RWPE1 (cell line): Measurements from ENCODE around the gene SLCO4A1.

Source experiments
- CTCF ChIA-PET: fragments of 350-600 bp; sonication (Branson Sonifier 250); formaldehyde crosslinking; extraction: SDS; loops from one replicate; lab custom pipeline; 2021; lab: Yijun Ruan, JAX
- POLR2A ChIA-PET: fragments of 400-600 bp; formaldehyde crosslinking; extraction: SDS; loops from one replicate; lab custom pipeline; 2020; ENCODE audit warnings: antibody characterized with exemption; ENCODE audit not compliant: low non-redundant PET; lab: Yijun Ruan, JAX
- DNase-seq: peaks from one replicate; pipeline ENCODE4 v3.0.0; 2012; ENCODE audit warnings: low spot score
- H3K27ac ChIP-seq: fragments of 450-650 bp; 2 replicates; pipeline ENCODE4 v1.5.1; 2017
- TF ChIP-seq, protein P1 (sequence below): fragments of 450-650 bp; conservative IDR thresholded peaks from 2 replicates; pipeline ENCODE4 v1.5.1; 2017; ENCODE audit warnings: low read depth, mild to moderate bottlenecking

The SLCO4A1 gene

DNA sequence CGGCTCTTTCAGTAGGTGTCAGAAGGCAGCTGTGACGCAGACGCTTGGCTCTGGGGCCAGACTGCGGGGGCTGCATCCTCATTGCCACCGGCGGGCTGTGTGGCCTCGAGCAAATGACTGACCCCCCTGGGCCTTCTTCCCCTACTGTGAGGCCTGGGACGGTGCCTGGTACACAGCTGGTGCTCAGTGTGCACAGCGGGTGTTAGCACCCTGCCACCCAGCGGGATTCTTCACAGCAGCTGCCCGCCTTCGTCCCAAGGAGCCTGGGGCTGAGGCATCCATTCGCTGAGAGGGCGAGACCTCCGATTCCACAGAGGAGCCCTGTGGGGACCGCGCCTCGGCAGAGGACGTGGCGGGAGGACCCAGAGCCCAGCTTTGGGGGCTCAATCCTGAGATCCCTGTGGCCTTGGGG lies 10.6 kb downstream of the SLCO4A1 start:
- ChIA-PET CTCF (interaction anchor here (0.7 to 1.1 kb wide), 5 partner anchors 9 to 556 kb away, joined by 3 to 5 read pairs (median 3); no protein-coding TSS in a partner anchor), POLR2A (interaction anchor here (1.5 kb wide), 1 partner anchor 9 kb away, joined by 4 read pairs; no protein-coding TSS in a partner anchor)
- DNase-seq: no peak
- peak overlapping the region; percentile 98 for H3K27ac ChIP-seq
- TF ChIP-seq, protein P1, sequence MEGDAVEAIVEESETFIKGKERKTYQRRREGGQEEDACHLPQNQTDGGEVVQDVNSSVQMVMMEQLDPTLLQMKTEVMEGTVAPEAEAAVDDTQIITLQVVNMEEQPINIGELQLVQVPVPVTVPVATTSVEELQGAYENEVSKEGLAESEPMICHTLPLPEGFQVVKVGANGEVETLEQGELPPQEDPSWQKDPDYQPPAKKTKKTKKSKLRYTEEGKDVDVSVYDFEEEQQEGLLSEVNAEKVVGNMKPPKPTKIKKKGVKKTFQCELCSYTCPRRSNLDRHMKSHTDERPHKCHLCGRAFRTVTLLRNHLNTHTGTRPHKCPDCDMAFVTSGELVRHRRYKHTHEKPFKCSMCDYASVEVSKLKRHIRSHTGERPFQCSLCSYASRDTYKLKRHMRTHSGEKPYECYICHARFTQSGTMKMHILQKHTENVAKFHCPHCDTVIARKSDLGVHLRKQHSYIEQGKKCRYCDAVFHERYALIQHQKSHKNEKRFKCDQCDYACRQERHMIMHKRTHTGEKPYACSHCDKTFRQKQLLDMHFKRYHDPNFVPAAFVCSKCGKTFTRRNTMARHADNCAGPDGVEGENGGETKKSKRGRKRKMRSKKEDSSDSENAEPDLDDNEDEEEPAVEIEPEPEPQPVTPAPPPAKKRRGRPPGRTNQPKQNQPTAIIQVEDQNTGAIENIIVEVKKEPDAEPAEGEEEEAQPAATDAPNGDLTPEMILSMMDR: no peak

- peak overlapping the region; percentile 98 for H3K27ac ChIP-seq
- CTCF ChIA-PET: interaction anchor here (0.6 to 1.1 kb wide), 5 partner anchors 37 to 555 kb away, joined by 3 to 5 read pairs (median 3); no protein-coding TSS in a partner anchor
- TF ChIP-seq, protein P1: no peak
- POLR2A ChIA-PET: no interaction called here
- no peak for DNase-seq
Observed at GRCh38 chr20:62653373-62653772, 11.1 kb downstream of the SLCO4A1 start.

GRCh38 chr20:62653951-62654685 lies 11.8 kb downstream of the SLCO4A1 start:
- CTCF ChIA-PET: interaction anchor here (0.6 to 2.8 kb wide), 3 partner anchors 36 to 137 kb away, joined by 3 to 18 read pairs (median 4); no protein-coding TSS in a partner anchor
- TF ChIP-seq, protein P1: no peak
- DNase-seq: no peak
- H3K27ac ChIP-seq: peak overlapping the region; percentile 98
- POLR2A ChIA-PET: no interaction called here

- H3K27ac ChIP-seq: peak overlapping the region; percentile 84
- ChIA-PET CTCF (interaction anchor here (0.8 to 2.8 kb wide), 6 partner anchors 32 to 245 kb away, joined by 3 to 18 read pairs (median 5); no protein-coding TSS in a partner anchor), POLR2A (interaction anchor here (1.1 kb wide), 1 partner anchor 139 kb away, joined by 4 read pairs; no protein-coding TSS in a partner anchor)
- TF ChIP-seq, protein P1: no peak
- DNase-seq: no peak
Observed at GRCh38 chr20:62655282-62656196, 13.2 kb downstream of the SLCO4A1 start.

GRCh38 chr20:62656197-62656918 lies 14.1 kb downstream of the SLCO4A1 start:
- CTCF ChIA-PET: interaction anchor here (1.0 to 2.8 kb wide), 7 partner anchors 11 to 246 kb away, joined by 3 to 18 read pairs (median 5); no protein-coding TSS in a partner anchor
- H3K27ac ChIP-seq: peak overlapping the region; percentile 84
- peak; percentile 91 for DNase-seq
- TF ChIP-seq, protein P1: no peak
- POLR2A ChIA-PET: interaction anchor here (1.1 kb wide), 1 partner anchor 138 kb away, joined by 4 read pairs; no protein-coding TSS in a partner anchor
